Transverse colon (tissue), 3 donors: ENCODE measurements around the gene TMEM178B.

ENCODE experiments used
- CTCF ChIP-seq, 5 experiments: fragments of 200-600 bp in 3 of 5; fragments of 450-650 bp in 2 of 5; sonication (generic) in 3 of 5; IDR thresholded peaks; 1 replicate in 2 of 5; 2 replicates in 3 of 5; pipeline ENCODE4 v1.5.1; 2016 to 2017; ENCODE audit warnings: antibody characterized with exemption in 5 of 5, inconsistent platforms in 3 of 5, mild to moderate bottlenecking in 2 of 5, moderate library complexity in 1 of 5
- POLR2A ChIP-seq: fragments of 450-650 bp; IDR thresholded peaks from one replicate; pipeline ENCODE4 v1.6.1; 2016; ENCODE audit warnings: antibody characterized with exemption, mild to moderate bottlenecking, moderate library complexity

- no peak for TF ChIP-seq CTCF (IDR thresholded peaks at IDR 0.05)
- no peak for TF ChIP-seq POLR2A
These were observed 117.4 kb downstream of the TMEM178B start for GRCh38 chr7:141191277-141191676.
